Large intestine (tissue), 3 donors: ENCODE results near the gene TEK. TPM values are rescaled to one million over a fixed set of nuclear protein-coding genes. Genes with fewer than 3 reads are reported as not detected.

Source experiments
- DNase-seq, 2 donors: peaks; one replicate each; pipeline versions ENCODE4 v3.0.0 to v3.0.0-alpha.2; 2013
- H3K27ac ChIP-seq: one replicate; pipeline ENCODE4 v1.5.1; 2013; ENCODE audit warnings: low read length
- H3K27me3 ChIP-seq: 2 replicates; pipeline ENCODE4 v1.6.1; 2013; ENCODE audit warnings: low read length; ENCODE audit not compliant: control insufficient read depth, insufficient read depth
- H3K36me3 ChIP-seq: 2 replicates; pipeline ENCODE4 v1.6.1; 2013; ENCODE audit warnings: low read length; ENCODE audit not compliant: control insufficient read depth, insufficient read depth
- H3K4me1 ChIP-seq: one replicate; pipeline ENCODE4 v1.6.1; 2013; ENCODE audit warnings: low read length; ENCODE audit not compliant: control insufficient read depth, insufficient read depth
- H3K4me3 ChIP-seq: one replicate; pipeline ENCODE4 v1.5.1; 2013; ENCODE audit warnings: low read length
- H3K9me3 ChIP-seq: one replicate; pipeline ENCODE4 v1.6.1; 2013; ENCODE audit warnings: mild to moderate bottlenecking, low read depth, low read length, moderate library complexity; ENCODE audit not compliant: control insufficient read depth
- WGBS: methylation state at CpG from one replicate; pipeline ENCODE4 v1.1.5; 2013; ENCODE audit warnings: low lambda C conversion rate; ENCODE audit not compliant: insufficient coverage; 5-methylcytosine and 5-hydroxymethylcytosine counted together
- polyA plus RNA-seq: library from polyadenylated mRNA; unstranded; fragments of 120-200 nt; gene quantifications from one replicate; pipeline ENCODE4 v1.2.1, GENCODE V29; 2013

Gene TEK
- polyA plus RNA-seq, 1 donor, result 14.6 TPM

DNA sequence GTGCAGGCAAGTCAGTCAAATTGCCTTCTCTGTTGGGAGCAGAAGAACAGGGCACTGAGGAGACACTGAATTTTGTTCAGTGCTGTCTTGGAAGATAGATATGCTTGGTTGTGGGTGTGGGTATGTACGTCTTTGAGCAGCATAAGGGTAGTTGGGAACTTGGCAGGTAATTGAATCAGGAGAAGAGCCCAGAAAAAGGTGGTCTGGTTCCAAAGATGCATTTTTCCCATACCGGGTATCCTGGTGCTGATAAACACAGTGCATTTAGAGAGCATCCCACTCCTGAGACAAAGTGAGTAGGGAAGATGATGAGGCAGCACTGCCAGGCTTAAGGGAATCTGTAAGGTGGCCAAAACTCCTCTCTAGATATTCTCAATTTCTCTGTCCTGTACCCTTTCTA is 40.6 kb downstream of the TEK start:
- H3K9me3 ChIP-seq, result no peaks in the 10 kb centered on the region
- H3K27me3 ChIP-seq, result no peaks in the 10 kb centered on the region
- H3K36me3 ChIP-seq, result no peaks in the 10 kb centered on the region
- H3K4me1 ChIP-seq, result peaks cover 4% of the 10 kb centered on the region
- 100% methylated on average over 1 of the region's 2 CpGs for WGBS
- no peak overlapping the region for H3K4me3 ChIP-seq
- H3K27ac ChIP-seq, result no peak overlapping the region
- no peak for DNase-seq

DNA sequence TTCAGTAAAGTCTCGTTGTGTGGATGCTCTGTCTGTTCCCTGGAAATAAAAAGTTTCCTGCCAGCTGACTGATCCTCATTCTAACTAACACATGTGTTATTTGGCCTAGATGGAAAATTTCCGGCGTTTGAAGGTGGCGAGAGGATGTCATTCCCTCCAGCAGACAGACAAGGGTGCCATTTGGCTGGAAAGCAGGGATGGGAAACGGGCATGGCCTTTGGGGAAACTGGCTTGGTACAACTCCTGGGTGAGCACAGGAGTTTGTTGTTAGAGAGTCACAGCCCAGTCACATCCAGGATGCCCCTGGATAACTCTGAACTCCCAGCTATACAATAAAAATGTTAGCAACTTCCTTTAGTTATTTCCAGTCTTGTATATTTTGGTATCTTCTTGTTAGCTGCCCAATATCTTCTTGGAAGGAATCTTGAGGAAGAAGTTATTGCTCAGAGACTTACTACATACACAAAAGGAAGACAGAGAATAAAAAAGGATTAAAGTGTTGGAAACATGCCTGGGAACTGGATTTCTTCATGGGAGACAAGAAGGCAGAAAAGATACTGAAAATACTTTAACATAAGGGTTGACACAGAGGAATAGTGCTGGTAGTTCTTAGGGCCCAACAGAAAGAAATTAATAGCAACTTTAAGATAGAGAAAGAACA is 41.9 kb downstream of the TEK start:
- Histone ChIP-seq H3K4me1 (peaks cover 4% of the 10 kb centered on the region), H3K27me3 (no peaks in the 10 kb centered on the region), H3K36me3 (no peaks in the 10 kb centered on the region), H3K9me3 (no peaks in the 10 kb centered on the region), H3K4me3 (no peak overlapping the region), H3K27ac (no peak overlapping the region)
- no peak for DNase-seq
- WGBS, result no CpG with 5 or more reads among the region's 5 CpGs

DNA sequence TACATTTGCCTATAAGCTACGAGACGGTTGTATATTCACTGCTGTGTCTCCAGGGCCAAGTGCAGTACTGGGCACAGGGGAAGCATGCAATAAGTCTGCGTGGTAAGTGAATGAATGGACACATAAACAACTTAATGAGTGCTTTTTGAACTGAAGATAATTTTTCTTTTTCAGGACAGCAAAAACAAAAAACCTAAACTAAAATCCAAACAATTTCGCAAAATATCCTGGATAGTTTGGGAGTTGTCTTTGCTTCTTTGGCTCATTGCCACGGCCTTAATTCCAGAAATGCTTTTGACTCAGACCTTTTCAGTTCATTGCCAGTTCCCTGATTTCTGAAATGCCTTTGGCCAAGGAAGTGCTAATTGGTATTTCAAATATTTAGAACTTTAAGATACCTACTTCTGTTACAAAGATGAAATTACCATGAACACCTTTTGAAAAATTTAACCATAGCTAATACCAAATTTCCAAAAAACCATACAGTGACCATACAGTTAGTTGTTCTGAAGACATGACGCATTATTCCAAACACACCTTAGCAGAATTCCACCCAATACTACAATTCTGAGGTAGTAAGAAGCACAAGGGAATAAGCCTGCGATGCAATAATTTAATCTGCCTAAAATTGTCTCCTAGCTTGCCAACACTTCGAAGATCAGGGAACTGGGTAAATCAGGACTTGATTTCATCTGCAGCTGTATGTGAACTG is 42.8 kb downstream of the TEK start:
- no peaks in the 10 kb centered on the region for H3K9me3 ChIP-seq
- no peak overlapping the region for H3K4me3 ChIP-seq
- WGBS, result 60% methylated on average over 1 of the region's 8 CpGs
- DNase-seq, result no peak
- no peaks in the 10 kb centered on the region for H3K27me3 ChIP-seq
- no peak overlapping the region for H3K27ac ChIP-seq
- H3K4me1 ChIP-seq, result peaks cover 4% of the 10 kb centered on the region
- no peaks in the 10 kb centered on the region for H3K36me3 ChIP-seq

DNA sequence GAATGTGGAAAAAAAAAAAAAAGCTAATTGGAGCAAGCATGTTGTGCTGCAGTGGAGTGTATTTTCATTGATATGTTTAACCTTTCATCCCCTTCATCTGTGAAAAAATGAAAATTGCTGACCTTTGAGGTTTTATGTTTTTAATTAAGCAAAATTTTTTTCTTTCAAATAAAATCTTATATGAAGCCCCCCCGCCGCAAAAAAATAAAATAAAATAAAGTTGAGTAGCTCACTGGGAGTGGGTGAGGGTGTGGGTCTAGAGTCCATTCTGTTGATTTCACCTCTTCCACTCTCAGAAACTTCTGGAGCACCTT is 43.3 kb downstream of the TEK start:
- no peak for DNase-seq
- Histone ChIP-seq H3K36me3 (no peaks in the 10 kb centered on the region), H3K4me3 (no peak overlapping the region), H3K27me3 (no peaks in the 10 kb centered on the region), H3K27ac (no peak overlapping the region), H3K4me1 (peaks cover 4% of the 10 kb centered on the region), H3K9me3 (no peaks in the 10 kb centered on the region)
- WGBS, result 0% methylated on average over 1 of the region's 2 CpGs

DNA sequence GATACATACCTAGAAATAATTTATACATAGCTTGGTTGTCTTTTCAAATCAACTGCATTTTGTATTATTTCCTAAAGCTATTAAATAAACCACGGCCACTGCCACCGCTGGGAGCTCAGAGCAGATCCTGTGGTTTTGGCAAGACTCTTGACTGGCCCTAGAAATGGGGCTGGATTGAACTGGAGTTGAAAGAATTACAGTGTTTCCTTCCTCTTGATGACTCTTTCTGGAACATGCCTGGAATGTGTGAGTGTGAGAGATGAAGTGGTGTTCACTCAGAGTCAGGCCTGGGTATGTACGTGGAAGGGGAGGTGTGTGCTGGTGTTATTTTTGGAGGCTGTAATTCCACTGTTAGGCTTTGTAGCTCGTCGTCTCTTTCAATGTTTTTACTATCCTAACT is 45.9 kb downstream of the TEK start:
- no peak overlapping the region for H3K4me3 ChIP-seq
- no peaks in the 10 kb centered on the region for H3K27me3 ChIP-seq
- H3K27ac ChIP-seq, result no peak overlapping the region
- H3K36me3 ChIP-seq, result no peaks in the 10 kb centered on the region
- DNase-seq, result peak; percentile 5 to 7
- WGBS, result no CpG with 5 or more reads among the region's 5 CpGs
- H3K4me1 ChIP-seq, result peaks cover 4% of the 10 kb centered on the region
- H3K9me3 ChIP-seq, result no peaks in the 10 kb centered on the region

DNA sequence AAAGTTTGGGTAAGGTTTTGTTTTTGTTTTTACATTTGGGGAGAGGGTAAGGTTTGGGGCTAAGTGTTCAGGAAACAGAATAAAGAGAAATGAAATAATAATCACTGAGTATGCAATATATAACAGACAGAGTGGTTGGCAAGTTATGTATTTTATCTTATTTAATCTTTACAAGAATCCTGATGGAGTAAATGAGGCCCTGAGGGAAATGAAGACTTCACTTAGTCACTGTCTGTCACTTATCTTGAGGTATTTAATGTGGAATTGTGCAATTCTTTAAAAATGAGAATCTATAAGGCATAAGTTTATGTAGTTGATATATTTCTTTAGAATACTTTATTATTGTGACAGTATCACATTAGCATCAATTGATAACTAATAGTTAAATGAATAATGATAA is 48.1 kb downstream of the TEK start:
- Histone ChIP-seq H3K4me1 (no peaks in the 10 kb centered on the region), H3K27ac (no peak overlapping the region), H3K36me3 (no peaks in the 10 kb centered on the region), H3K9me3 (no peaks in the 10 kb centered on the region), H3K4me3 (no peak overlapping the region), H3K27me3 (no peaks in the 10 kb centered on the region)
- no peak for DNase-seq

DNA sequence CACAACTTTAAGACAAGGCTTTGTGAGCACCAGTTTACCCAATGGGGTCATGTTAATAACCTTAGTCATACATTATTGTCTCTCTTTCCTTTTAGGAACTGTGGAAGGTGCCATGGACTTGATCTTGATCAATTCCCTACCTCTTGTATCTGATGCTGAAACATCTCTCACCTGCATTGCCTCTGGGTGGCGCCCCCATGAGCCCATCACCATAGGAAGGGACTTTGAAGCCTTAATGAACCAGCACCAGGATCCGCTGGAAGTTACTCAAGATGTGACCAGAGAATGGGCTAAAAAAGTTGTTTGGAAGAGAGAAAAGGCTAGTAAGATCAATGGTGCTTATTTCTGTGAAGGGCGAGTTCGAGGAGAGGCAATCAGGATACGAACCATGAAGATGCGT is 48.7 kb downstream of the TEK start:
- Histone ChIP-seq H3K4me1 (no peaks in the 10 kb centered on the region), H3K4me3 (no peak overlapping the region), H3K27me3 (no peaks in the 10 kb centered on the region), H3K27ac (no peak overlapping the region), H3K9me3 (no peaks in the 10 kb centered on the region), H3K36me3 (no peaks in the 10 kb centered on the region)
- WGBS, result no CpG with 5 or more reads among the region's 6 CpGs
- no peak for DNase-seq

DNA sequence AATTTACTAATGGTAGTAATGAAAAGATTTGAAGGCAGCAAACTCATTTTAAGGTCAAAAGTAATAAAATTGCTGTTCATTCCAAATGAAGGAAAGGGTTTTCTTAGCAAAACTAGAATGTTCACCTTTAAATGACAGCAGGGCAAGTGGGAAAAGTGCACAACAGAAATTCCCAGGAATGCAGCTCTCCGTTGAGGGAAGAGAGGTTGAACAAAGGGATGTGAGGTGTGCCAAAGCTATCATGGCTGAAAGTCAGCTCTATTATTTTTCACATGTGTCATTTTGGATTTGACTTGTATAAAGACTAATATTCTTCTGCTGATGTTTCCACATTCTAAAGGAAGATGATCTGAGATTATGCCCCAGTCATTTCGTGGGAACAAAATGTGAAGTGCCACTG is 51.6 kb downstream of the TEK start:
- no peak for DNase-seq
- Histone ChIP-seq H3K27ac (no peak overlapping the region), H3K36me3 (no peaks in the 10 kb centered on the region), H3K4me1 (no peaks in the 10 kb centered on the region), H3K27me3 (no peaks in the 10 kb centered on the region), H3K4me3 (no peak overlapping the region), H3K9me3 (no peaks in the 10 kb centered on the region)
- 100% methylated on average over 1 of the region's 2 CpGs for WGBS

DNA sequence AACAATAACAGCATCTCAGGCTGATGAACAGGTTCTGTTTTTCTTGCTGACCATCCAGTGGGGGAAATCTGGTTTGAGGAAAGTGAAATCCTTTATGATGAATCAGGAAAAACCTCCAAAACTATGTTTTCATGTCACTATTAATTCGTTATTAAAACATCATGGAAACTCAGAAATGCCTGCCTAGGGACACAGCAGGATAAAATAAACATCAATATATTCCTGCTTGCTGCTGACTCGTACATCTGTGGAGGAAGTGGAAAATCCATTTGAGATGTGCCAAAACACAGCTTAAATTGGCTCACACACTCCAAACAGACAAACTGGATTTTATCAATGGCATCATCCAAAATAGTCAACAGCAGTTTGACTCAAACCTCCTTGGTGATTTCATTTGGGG is 53.0 kb downstream of the TEK start:
- H3K9me3 ChIP-seq, result no peaks in the 10 kb centered on the region
- no peak overlapping the region for H3K27ac ChIP-seq
- peak in 1 of 2 donors; percentile 23 for DNase-seq
- H3K4me3 ChIP-seq, result no peak overlapping the region
- H3K27me3 ChIP-seq, result no peaks in the 10 kb centered on the region
- H3K4me1 ChIP-seq, result no peaks in the 10 kb centered on the region
- WGBS, result 40% methylated on average over 1 of the region's 2 CpGs
- H3K36me3 ChIP-seq, result no peaks in the 10 kb centered on the region

DNA sequence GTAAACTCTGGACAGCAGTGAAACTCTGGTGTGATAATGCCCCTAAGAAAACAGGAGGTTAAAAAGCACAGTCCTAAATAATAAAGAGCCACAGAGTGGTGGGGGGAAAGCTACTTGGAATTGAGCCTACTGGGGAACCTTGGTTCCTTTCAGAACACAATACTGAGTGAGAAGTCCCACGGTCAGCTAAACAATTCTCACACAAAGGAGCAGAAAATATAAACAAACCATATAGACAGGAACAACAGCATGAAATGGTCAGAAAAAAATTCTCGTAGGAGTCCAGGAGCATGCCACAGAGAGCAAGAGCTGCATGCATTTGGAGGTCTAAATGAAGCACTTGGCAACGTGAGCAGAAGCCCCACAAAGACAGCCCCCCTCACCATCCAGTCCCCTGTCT is 56.0 kb downstream of the TEK start:
- Histone ChIP-seq H3K27ac (no peak overlapping the region), H3K4me3 (no peak overlapping the region), H3K4me1 (no peaks in the 10 kb centered on the region), H3K36me3 (no peaks in the 10 kb centered on the region), H3K27me3 (no peaks in the 10 kb centered on the region), H3K9me3 (no peaks in the 10 kb centered on the region)
- DNase-seq, result no peak
- WGBS, result no CpG with 5 or more reads among the region's 3 CpGs

DNA sequence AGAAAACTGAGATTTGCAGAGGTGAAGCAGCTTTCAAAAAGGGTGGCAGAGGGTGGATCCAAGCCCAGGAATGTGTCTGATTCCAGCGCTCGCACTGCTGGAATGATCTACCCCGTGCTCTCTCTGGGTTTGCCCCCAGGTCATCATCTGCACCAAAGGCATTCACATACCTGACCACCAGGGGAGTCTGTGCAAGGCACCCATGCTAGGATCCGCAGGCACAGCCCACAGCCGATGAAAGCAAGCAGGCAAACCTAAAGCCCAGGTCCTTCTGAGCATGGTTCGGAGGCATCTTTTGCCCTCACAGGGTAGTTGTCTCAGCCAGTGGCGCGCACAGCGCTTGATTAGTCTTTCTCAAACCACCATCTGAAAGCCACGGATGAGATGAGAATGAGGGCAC is 56.6 kb downstream of the TEK start:
- no CpG with 5 or more reads among the region's 10 CpGs for WGBS
- Histone ChIP-seq H3K27ac (no peak overlapping the region), H3K36me3 (no peaks in the 10 kb centered on the region), H3K4me1 (no peaks in the 10 kb centered on the region), H3K4me3 (no peak overlapping the region), H3K9me3 (no peaks in the 10 kb centered on the region), H3K27me3 (no peaks in the 10 kb centered on the region)
- DNase-seq, result no peak
